Activated T-cell treated with anti-CD3 and anti-CD28 coated beads, Interleukin-2, amount 50 U/mL, for 72 hours (primary cell): ENCODE results near the gene CXCL3. TPM values are rescaled to one million over a fixed set of nuclear protein-coding genes. Genes with fewer than 3 reads are reported as not detected.

Experiments
- ATAC-seq, 2 donors: fragments of 150-1000 bp; cut with Tn5 transposase; replicated peaks in 1 of 2; 2 replicates each; pipeline ENCODE4 v1.10.0; 2021; ENCODE audit warnings: moderate library complexity in 2 of 2, mild to moderate bottlenecking in 1 of 2
- DNase-seq, 2 donors: peaks; one replicate each; pipeline ENCODE4 v3.0.0; 2021 to 2022; ENCODE audit warnings: mixed read lengths in 1 of 2
- H3K27ac Mint-ChIP-seq: one replicate; pipeline ENCODE4 v1.8.0; 2022; ENCODE audit warnings: mild to moderate bottlenecking, moderate library complexity, mixed read lengths
- H3K27me3 Mint-ChIP-seq: one replicate; pipeline ENCODE4 v1.8.0; 2022; ENCODE audit warnings: low read depth, mixed read lengths
- H3K36me3 Mint-ChIP-seq, 2 donors: one replicate each; pipeline ENCODE4 v1.8.0; 2022; ENCODE audit warnings: mixed read lengths in 2 of 2, mild to moderate bottlenecking in 1 of 2; ENCODE audit not compliant: insufficient read depth in 2 of 2
- H3K4me1 Mint-ChIP-seq: one replicate; pipeline ENCODE4 v1.8.0; 2022; ENCODE audit warnings: low read depth, mixed read lengths
- H3K4me3 Mint-ChIP-seq, 2 donors: one replicate each; pipeline ENCODE4 v1.8.0; 2022; ENCODE audit warnings: mild to moderate bottlenecking in 2 of 2, mixed read lengths in 2 of 2, moderate library complexity in 2 of 2
- H3K9me3 Mint-ChIP-seq, 2 donors: one replicate each; pipeline ENCODE4 v1.8.0; 2022; ENCODE audit warnings: mixed read lengths in 2 of 2
- total RNA-seq, 2 donors: library from RNA; stranded (reverse); gene quantifications; one replicate each; pipeline ENCODE4 v1.2.3, GENCODE V29; 2022

Gene CXCL3
- total RNA-seq, 2 donors from 2014 or later: not detected

DNA sequence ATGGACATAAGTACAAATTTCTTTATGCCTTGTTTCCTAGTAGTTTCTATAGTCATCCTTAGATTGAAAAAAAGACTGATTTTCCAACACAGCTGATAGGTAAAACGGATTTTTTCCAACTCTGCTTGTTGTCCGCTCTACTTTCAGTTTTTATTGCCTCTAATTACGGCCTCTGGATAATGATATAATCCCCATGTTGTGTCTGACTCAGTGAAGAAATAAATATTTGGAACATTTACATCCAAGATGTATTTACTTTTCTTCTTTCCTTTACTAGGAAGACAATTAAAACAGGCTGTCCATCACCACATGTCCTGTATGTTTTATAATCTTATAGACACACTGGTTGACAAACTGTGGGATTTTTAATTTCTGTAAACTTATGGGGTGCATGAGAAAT lies 6.8 kb upstream of the CXCL3 start:
- Mint-ChIP-seq H3K36me3 (peaks cover 0 to 2% of the 10 kb centered on the region in 2 donors), H3K4me1 (no peaks in the 10 kb centered on the region), H3K4me3 (no peak overlapping the region), H3K27ac (no peak overlapping the region), H3K9me3 (peaks cover 2 to 5% of the 10 kb centered on the region in 2 donors), H3K27me3 (peaks cover 29% of the 10 kb centered on the region)
- DNase-seq (no peak), ATAC-seq (no peak)

GRCh38 chr4:74044677-74045076 lies 6.2 kb upstream of the CXCL3 start:
- peaks cover 0 to 2% of the 10 kb centered on the region in 2 donors for H3K36me3 Mint-ChIP-seq
- ATAC-seq (no peak), DNase-seq (no peak)
- no peak overlapping the region for H3K4me3 Mint-ChIP-seq
- H3K9me3 Mint-ChIP-seq: peaks cover 2 to 5% of the 10 kb centered on the region in 2 donors
- peaks cover 35% of the 10 kb centered on the region for H3K27me3 Mint-ChIP-seq
- H3K4me1 Mint-ChIP-seq: no peaks in the 10 kb centered on the region
- no peak overlapping the region for H3K27ac Mint-ChIP-seq

DNA sequence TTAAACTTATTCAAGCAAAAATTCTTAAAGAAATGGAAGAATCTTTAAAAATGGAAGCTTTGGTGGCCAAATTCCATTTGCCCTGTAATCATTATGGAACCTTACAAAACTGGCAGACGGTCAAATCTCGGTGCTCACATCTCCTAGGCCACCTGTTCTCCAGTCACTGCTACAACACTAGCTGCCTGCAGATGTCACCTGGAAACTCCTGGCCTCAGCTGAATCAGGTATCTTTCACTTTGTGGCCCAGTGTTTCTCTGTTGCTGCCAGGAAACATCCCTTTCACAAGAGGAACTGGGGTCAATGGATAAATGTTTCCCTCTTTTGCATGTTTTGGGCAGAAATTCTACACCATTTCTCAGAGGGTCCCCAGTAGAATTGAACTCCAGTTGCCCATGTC lies 4.2 kb upstream of the CXCL3 start:
- no peak overlapping the region for H3K4me3 Mint-ChIP-seq
- ATAC-seq: no peak

GRCh38 chr4:74041418-74041817 lies 2.9 kb upstream of the CXCL3 start:
- ATAC-seq (no peak), DNase-seq (no peak)
- Mint-ChIP-seq H3K9me3 (no peaks in the 10 kb centered on the region), H3K27me3 (peaks cover 49% of the 10 kb centered on the region), H3K4me1 (peaks cover 6% of the 10 kb centered on the region), H3K27ac (no peak overlapping the region), H3K36me3 (no peaks in the 10 kb centered on the region), H3K4me3 (no peak overlapping the region)

More for the DNA sequence above, 4.2 kb upstream of the CXCL3 start:
- peaks cover 41% of the 10 kb centered on the region for H3K27me3 Mint-ChIP-seq
- H3K4me1 Mint-ChIP-seq: peaks cover 6% of the 10 kb centered on the region
- H3K9me3 Mint-ChIP-seq: no peaks in the 10 kb centered on the region
- peaks cover 0 to 2% of the 10 kb centered on the region in 2 donors for H3K36me3 Mint-ChIP-seq
- DNase-seq: no peak
- no peak overlapping the region for H3K27ac Mint-ChIP-seq

- Mint-ChIP-seq H3K4me3 (peak overlapping the region; percentile 81 to 84), H3K9me3 (no peaks in the 10 kb centered on the region), H3K27ac (no peak overlapping the region), H3K36me3 (no peaks in the 10 kb centered on the region), H3K4me1 (peaks cover 6% of the 10 kb centered on the region), H3K27me3 (peaks cover 49% of the 10 kb centered on the region)
- no peak for DNase-seq
- no peak for ATAC-seq
These were observed 850 bp upstream of the CXCL3 start for GRCh38 chr4:74039315-74039763.

DNA sequence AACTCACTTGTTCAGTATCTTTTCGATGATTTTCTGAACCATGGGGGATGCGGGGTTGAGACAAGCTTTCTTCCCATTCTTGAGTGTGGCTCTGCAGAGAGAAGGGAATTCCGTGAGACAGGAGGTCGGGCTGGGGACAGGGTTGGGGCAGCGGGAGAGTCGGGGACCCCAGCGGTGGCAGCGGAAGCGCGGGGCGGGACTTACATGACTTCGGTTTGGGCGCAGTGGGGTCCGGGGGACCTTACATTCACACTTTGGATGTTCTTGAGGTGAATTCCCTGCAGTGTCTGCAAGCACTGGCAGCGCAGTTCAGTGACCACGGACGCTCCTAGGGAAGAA lies 434 bp downstream of the CXCL3 start:
- no peaks in the 10 kb centered on the region for H3K36me3 Mint-ChIP-seq
- ATAC-seq: no peak
- peak overlapping the region; percentile 81 to 84 for H3K4me3 Mint-ChIP-seq
- DNase-seq: no peak
- H3K4me1 Mint-ChIP-seq: peaks cover 6% of the 10 kb centered on the region
- H3K9me3 Mint-ChIP-seq: no peaks in the 10 kb centered on the region
- H3K27me3 Mint-ChIP-seq: peaks cover 49% of the 10 kb centered on the region
- no peak overlapping the region for H3K27ac Mint-ChIP-seq

DNA sequence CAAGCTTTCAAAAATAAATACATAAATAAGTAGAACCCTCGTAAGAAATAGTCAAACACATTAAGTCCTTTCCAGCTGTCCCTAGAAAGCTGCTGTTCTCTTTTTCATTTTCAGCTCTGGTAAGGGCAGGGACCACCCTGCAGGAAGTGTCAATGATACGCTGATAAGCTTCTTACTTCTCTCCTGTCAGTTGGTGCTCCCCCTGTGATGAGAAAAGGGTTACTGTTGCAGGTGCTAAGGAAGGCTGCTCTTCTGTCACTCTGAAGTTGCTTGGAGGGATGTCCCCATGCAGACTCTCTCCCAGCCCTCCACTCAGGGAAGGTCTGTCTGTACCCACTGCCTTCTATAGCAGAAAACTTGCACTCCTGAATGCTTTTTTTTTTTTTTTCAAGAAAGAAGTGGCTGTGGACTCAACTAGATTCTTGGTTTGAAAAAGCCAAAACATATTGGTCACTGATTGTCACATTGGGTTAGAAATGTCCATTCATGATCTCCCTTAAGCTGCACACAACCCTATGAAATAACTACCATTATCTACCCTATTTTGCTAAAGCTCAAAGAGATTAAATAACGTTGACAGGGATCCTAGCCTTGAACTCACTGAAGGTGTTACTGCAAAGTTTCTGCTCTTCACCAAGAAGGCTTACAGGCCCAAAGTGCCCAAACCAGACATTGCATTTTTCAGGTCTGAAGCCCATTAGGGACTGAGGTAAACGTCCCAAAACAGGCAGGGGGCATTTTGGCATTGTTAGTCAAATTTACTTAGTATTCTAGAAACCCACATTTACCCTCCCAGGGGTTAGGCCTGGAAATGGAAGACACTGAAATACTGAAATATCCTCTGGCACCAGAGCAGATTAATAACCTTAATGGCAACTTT lies 1.2 kb downstream of the CXCL3 start:
- peaks cover 6% of the 10 kb centered on the region for H3K4me1 Mint-ChIP-seq
- no peak for ATAC-seq
- H3K27me3 Mint-ChIP-seq: peaks cover 47% of the 10 kb centered on the region
- H3K36me3 Mint-ChIP-seq: no peaks in the 10 kb centered on the region
- H3K4me3 Mint-ChIP-seq: peak overlapping the region; percentile 81 to 84
- no peak for DNase-seq
- H3K9me3 Mint-ChIP-seq: peaks cover 0 to 4% of the 10 kb centered on the region in 2 donors
- no peak overlapping the region for H3K27ac Mint-ChIP-seq

GRCh38 chr4:74033739-74034138 lies 4.8 kb downstream of the CXCL3 start:
- H3K9me3 Mint-ChIP-seq: peaks cover 0 to 4% of the 10 kb centered on the region in 2 donors
- no peak overlapping the region for H3K4me3 Mint-ChIP-seq
- peaks cover 13% of the 10 kb centered on the region for H3K27me3 Mint-ChIP-seq
- DNase-seq (no peak), ATAC-seq (peak; percentile 45 to 51)
- H3K27ac Mint-ChIP-seq: no peak overlapping the region
- no peaks in the 10 kb centered on the region for H3K4me1 Mint-ChIP-seq
- no peaks in the 10 kb centered on the region for H3K36me3 Mint-ChIP-seq

DNA sequence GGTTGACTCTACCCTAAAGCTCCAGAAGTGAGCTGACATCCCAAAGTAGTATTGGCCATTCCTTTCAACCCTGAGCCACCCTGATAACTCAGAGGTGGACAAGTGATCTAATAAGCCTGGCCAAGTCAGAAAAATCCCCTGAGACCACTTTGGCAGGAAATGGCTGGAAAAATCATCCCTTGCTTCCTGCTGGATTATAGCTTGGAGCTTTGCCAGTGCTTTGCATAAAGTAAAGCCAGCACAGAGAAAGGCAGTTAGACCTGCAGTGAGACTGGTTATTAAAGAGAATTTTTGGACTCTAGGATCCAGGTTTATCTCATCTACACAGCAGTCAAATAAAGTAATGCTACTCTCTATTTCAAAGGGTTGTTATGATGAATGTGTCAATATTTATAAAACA lies 6.4 kb downstream of the CXCL3 start:
- H3K27ac Mint-ChIP-seq: no peak overlapping the region
- no peaks in the 10 kb centered on the region for H3K4me1 Mint-ChIP-seq
- H3K36me3 Mint-ChIP-seq: no peaks in the 10 kb centered on the region
- DNase-seq: no peak
- ATAC-seq: no peak
- peaks cover 1% of the 10 kb centered on the region for H3K27me3 Mint-ChIP-seq
- peaks cover 0 to 4% of the 10 kb centered on the region in 2 donors for H3K9me3 Mint-ChIP-seq
- no peak overlapping the region for H3K4me3 Mint-ChIP-seq

DNA sequence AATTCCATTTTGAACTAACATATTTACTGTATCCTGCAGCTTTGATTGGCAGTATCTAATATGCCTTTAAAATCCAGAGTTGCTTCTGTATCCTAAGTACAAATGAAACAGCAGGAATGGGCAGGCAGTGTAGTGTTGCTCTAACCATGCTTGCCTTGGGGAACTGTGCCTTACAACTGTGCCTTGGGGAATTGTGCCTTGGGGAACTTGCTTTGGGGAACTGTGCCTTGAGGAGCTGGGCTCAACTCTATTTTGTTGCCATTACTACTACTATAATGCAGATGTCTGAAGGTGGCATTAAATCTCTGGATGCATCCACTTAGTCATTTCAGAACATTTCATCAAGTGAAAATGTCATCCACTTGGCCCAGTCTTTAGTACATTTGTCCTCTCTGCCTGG lies 6.9 kb downstream of the CXCL3 start:
- Mint-ChIP-seq H3K4me3 (no peak overlapping the region), H3K27me3 (no peaks in the 10 kb centered on the region), H3K36me3 (no peaks in the 10 kb centered on the region), H3K4me1 (no peaks in the 10 kb centered on the region), H3K27ac (no peak overlapping the region), H3K9me3 (peaks cover 0 to 4% of the 10 kb centered on the region in 2 donors)
- DNase-seq: no peak
- no peak for ATAC-seq

GRCh38 chr4:74030285-74030684 lies 8.2 kb downstream of the CXCL3 start:
- peaks cover 0 to 4% of the 10 kb centered on the region in 2 donors for H3K9me3 Mint-ChIP-seq
- H3K4me1 Mint-ChIP-seq: no peaks in the 10 kb centered on the region
- no peaks in the 10 kb centered on the region for H3K27me3 Mint-ChIP-seq
- H3K4me3 Mint-ChIP-seq: no peak overlapping the region
- no peak for ATAC-seq
- H3K27ac Mint-ChIP-seq: no peak overlapping the region
- no peak for DNase-seq
- no peaks in the 10 kb centered on the region for H3K36me3 Mint-ChIP-seq

- Mint-ChIP-seq H3K27ac (peak overlapping the region; percentile 44), H3K27me3 (no peaks in the 10 kb centered on the region), H3K4me1 (no peaks in the 10 kb centered on the region), H3K36me3 (no peaks in the 10 kb centered on the region), H3K9me3 (peaks cover 0 to 4% of the 10 kb centered on the region in 2 donors), H3K4me3 (no peak overlapping the region)
- ATAC-seq (no peak), DNase-seq (no peak)
These were observed 10.0 kb downstream of the CXCL3 start for GRCh38 chr4:74028504-74028903.

GRCh38 chr4:74023709-74024108 lies 14.8 kb downstream of the CXCL3 start:
- Mint-ChIP-seq H3K27me3 (no peaks in the 10 kb centered on the region), H3K4me1 (no peaks in the 10 kb centered on the region), H3K36me3 (no peaks in the 10 kb centered on the region), H3K27ac (no peak overlapping the region), H3K9me3 (no peaks in the 10 kb centered on the region), H3K4me3 (no peak overlapping the region)
- no peak for DNase-seq
- ATAC-seq: no peak

GRCh38 chr4:74021601-74022000 lies 16.9 kb downstream of the CXCL3 start:
- ATAC-seq: no peak
- no peaks in the 10 kb centered on the region for H3K27me3 Mint-ChIP-seq

More at GRCh38 chr4:74021601-74022000, 16.9 kb downstream of the CXCL3 start:
- DNase-seq: no peak
- Mint-ChIP-seq H3K27ac (no peak overlapping the region), H3K36me3 (no peaks in the 10 kb centered on the region), H3K4me1 (peaks cover 14% of the 10 kb centered on the region), H3K9me3 (no peaks in the 10 kb centered on the region), H3K4me3 (no peak overlapping the region)
